ENCODE measurements around the gene ZNF839.

Gene ZNF839

GRCh38 chr14:102389246-102389645 lies 69.7 kb downstream of the ZNF839 start:
- no peaks in the 10 kb centered on the region; the same call in 1 of the 2 replicates for H3K9me3 ChIP-seq (ENCODE audit: control insufficient read depth, insufficient read depth, low read depth, low read length)
- H3K27ac ChIP-seq (ENCODE audit: extremely low read depth, low read depth, low read length), result no peak overlapping the region
- ChIA-PET CTCF (no interaction called here), POLR2A (interaction anchor here (0.6 kb wide), 1 partner anchor 103 kb away, joined by 6 read pairs; no protein-coding TSS in a partner anchor)
- peaks cover 3 to 22% of the 10 kb centered on the region in 2 experiments; a peak in 2 of 3 replicates for H3K36me3 ChIP-seq (ENCODE audit: control insufficient read depth in 2 of 2, insufficient read depth in 1 of 2, low read length in 2 of 2)
- TF ChIP-seq, protein P1, sequence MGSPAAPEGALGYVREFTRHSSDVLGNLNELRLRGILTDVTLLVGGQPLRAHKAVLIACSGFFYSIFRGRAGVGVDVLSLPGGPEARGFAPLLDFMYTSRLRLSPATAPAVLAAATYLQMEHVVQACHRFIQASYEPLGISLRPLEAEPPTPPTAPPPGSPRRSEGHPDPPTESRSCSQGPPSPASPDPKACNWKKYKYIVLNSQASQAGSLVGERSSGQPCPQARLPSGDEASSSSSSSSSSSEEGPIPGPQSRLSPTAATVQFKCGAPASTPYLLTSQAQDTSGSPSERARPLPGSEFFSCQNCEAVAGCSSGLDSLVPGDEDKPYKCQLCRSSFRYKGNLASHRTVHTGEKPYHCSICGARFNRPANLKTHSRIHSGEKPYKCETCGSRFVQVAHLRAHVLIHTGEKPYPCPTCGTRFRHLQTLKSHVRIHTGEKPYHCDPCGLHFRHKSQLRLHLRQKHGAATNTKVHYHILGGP (tag by site-specific recombination; IDR thresholded peaks at IDR 0.05), result no peak
- TF ChIP-seq CTCF (tag by site-specific recombination; IDR thresholded peaks at IDR 0.05) (no peak), ZNF423 (tag by site-specific recombination; IDR thresholded peaks at IDR 0.05) (no peak), GLI4 (tag by site-specific recombination; IDR thresholded peaks at IDR 0.05) (no peak), ZNF596 (tag by site-specific recombination; IDR thresholded peaks at IDR 0.05) (no peak), PBX3 (CRISPR knock-in tag; IDR thresholded peaks at IDR 0.05) (no peak), KLF10 (tag by site-specific recombination; IDR thresholded peaks at IDR 0.05) (no peak)
- H3K4me3 ChIP-seq (ENCODE audit: low read depth, low read length), result no peak overlapping the region
- H3K4me1 ChIP-seq (ENCODE audit: control insufficient read depth, insufficient read depth, low read length), result no peaks in the 10 kb centered on the region

DNA sequence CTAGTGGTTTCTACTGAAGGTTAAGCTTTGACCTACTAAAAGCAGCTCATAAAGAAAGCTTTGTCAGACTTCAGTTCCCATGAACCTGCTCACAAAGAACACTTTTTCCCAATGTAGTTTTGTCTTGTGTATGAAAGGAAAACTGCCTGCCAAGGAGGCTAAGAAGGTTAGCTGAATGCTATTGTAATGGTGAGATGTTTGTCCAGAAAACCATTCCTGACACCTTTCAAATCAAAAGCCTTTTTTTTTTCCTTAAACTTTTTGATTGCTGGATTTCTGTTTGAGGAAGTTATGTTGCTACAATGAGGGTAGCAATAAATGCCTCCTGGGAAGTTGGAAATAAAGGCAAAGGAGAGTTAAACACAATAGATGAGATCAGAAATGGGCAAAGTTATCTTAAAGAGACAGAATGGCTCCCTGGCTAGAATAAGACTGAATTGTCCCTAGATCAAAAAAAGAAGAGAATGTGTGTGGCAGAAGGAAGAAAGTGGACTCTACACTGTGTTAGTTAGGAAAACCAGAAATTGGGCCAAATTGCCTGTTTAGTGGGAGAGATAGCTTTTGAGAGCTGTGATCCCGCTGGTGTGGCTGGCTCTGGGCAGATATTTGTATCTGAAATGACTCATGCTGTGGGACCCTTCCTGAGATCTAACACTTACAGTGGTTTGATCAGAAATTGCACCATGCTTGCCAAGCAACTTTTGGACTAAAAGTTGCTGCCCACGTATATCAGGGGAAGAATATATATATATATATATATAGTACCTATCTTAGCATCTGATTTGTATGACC lies 70.7 kb downstream of the ZNF839 start:
- Histone ChIP-seq H3K4me1 (ENCODE audit: control insufficient read depth, insufficient read depth, low read length) (no peaks in the 10 kb centered on the region), H3K27ac (ENCODE audit: extremely low read depth, low read depth, low read length) (no peak overlapping the region), H3K4me3 (ENCODE audit: low read depth, low read length) (no peak overlapping the region), H3K9me3 (ENCODE audit: control insufficient read depth, insufficient read depth, low read depth, low read length) (no peaks in the 10 kb centered on the region; the same call in 1 of the 2 replicates), H3K36me3 (ENCODE audit: control insufficient read depth in 2 of 2, insufficient read depth in 1 of 2, low read length in 2 of 2) (peaks cover 0 to 19% of the 10 kb centered on the region in 2 experiments; a peak in 2 of 3 replicates)
- CTCF ChIA-PET, result no interaction called here
- TF ChIP-seq KLF1 (tag by site-specific recombination; IDR thresholded peaks at IDR 0.05) (no peak), ZFP69B (tag by site-specific recombination; IDR thresholded peaks at IDR 0.05) (no peak), ZFP37 (tag by site-specific recombination; IDR thresholded peaks at IDR 0.05) (no peak), ZNF645 (tag by site-specific recombination; IDR thresholded peaks at IDR 0.05) (no peak), ZNF138 (tag by site-specific recombination; IDR thresholded peaks at IDR 0.05; ENCODE audit: borderline replicate concordance) (no peak), ZNF335 (tag by site-specific recombination; conservative IDR thresholded peaks at IDR 0.05) (0 out of 2 replicates have a peak, but pooled peaks have one; percentile 36), ZNF692 (tag by site-specific recombination; IDR thresholded peaks at IDR 0.05) (0 out of 2 replicates have a peak, but pooled peaks have one; percentile 32), HOXC10 (CRISPR knock-in tag; IDR thresholded peaks at IDR 0.05) (no peak)
- POLR2A ChIA-PET, result no interaction called here
